Mesothelial cell of epicardium (in vitro differentiated cells): ENCODE data around the gene NOL9. TPM values are rescaled to one million over a fixed set of nuclear protein-coding genes. Genes with fewer than 3 reads are reported as not detected.

Experiments
- DNase-seq, 2 experiments: peaks; one replicate each; pipeline ENCODE4 v3.0.0; 2021; ENCODE audit warnings: low spot score in 2 of 2; ENCODE audit not compliant: unreplicated experiment in 2 of 2
- H3K27ac Mint-ChIP-seq: 2 replicates; pipeline ENCODE4 v1.8.0; 2021; ENCODE audit warnings: mixed read lengths
- H3K27me3 Mint-ChIP-seq: 2 replicates; pipeline ENCODE4 v1.8.0; 2021; ENCODE audit warnings: low read depth, mixed read lengths
- H3K36me3 Mint-ChIP-seq: 2 replicates; pipeline ENCODE4 v1.8.0; 2021; ENCODE audit warnings: mixed read lengths
- H3K4me1 Mint-ChIP-seq: 2 replicates; pipeline ENCODE4 v1.8.0; 2021; ENCODE audit warnings: mixed read lengths
- H3K4me3 Mint-ChIP-seq: 2 replicates; pipeline ENCODE4 v1.8.0; 2021; ENCODE audit warnings: mild to moderate bottlenecking, moderate library complexity, mixed read lengths
- H3K9me3 Mint-ChIP-seq: 2 replicates; pipeline ENCODE4 v1.8.0; 2021; ENCODE audit warnings: mixed read lengths
- total RNA-seq: library from RNA; stranded (reverse); gene quantifications from 3 replicates; pipeline ENCODE4 v1.2.1, GENCODE V29; 2021
- TF ChIP-seq, protein P1 (sequence below): fragments of 200-600 bp; sonication (generic); IDR thresholded peaks from one replicate; pipeline ENCODE4 v1.5.0; 2021; ENCODE audit warnings: antibody characterized with exemption; ENCODE audit not compliant: unreplicated experiment

NOL9 gene
- total RNA-seq, 1 donor from 2014 or later, result 44.4 TPM

GRCh38 chr1:6507037-6507428 is 47.3 kb downstream of the NOL9 start:
- Mint-ChIP-seq H3K27me3 (no peaks in the 10 kb centered on the region), H3K36me3 (no peaks in the 10 kb centered on the region), H3K27ac (no peak overlapping the region), H3K4me1 (peaks cover 12% of the 10 kb centered on the region), H3K4me3 (no peak overlapping the region), H3K9me3 (no peaks in the 10 kb centered on the region)
- DNase-seq, result no peak
- TF ChIP-seq, protein P1, sequence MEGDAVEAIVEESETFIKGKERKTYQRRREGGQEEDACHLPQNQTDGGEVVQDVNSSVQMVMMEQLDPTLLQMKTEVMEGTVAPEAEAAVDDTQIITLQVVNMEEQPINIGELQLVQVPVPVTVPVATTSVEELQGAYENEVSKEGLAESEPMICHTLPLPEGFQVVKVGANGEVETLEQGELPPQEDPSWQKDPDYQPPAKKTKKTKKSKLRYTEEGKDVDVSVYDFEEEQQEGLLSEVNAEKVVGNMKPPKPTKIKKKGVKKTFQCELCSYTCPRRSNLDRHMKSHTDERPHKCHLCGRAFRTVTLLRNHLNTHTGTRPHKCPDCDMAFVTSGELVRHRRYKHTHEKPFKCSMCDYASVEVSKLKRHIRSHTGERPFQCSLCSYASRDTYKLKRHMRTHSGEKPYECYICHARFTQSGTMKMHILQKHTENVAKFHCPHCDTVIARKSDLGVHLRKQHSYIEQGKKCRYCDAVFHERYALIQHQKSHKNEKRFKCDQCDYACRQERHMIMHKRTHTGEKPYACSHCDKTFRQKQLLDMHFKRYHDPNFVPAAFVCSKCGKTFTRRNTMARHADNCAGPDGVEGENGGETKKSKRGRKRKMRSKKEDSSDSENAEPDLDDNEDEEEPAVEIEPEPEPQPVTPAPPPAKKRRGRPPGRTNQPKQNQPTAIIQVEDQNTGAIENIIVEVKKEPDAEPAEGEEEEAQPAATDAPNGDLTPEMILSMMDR, result no peak

DNA sequence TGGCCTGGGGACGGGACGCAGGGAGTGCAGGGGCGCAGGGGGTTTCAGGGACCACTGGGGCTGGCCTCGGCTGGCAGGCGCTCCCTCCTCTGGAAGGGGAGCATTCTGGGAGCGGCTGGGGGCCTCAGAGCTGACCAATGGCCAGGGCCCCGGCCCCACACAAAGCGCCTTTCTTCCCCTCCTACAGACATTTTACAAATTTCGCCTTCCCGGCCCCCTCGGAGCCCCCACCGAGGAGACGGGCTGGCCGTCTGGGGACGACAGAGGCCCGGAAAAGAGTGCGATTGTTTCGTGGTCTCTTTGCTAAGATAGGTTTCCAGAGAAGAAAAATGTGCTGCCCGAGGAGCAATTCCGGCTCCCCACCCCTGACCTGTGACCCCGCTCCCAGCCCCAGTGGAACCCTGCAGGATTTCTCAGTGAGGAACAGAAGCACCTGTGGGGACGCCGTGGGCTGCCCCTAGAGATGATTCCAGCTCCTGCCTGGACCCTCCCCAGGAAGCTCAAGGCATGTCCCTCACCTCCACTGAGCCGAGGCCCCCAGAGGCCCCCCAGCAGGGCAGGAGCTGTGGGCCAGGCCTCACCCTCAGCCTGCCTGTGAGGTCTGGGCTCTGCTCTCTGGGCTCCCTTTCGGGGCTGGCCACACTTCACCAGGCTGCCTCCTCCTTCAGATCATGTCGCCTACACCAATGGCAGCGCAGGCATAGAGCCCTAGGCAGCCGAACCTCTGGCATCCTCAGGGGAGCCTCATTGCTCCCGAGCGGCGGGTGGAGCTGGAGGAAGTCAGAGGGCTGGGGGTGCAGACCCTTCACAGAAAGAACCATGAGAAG is 47.9 kb downstream of the NOL9 start:
- H3K27ac Mint-ChIP-seq, result no peak overlapping the region
- DNase-seq, result no peak

DNA sequence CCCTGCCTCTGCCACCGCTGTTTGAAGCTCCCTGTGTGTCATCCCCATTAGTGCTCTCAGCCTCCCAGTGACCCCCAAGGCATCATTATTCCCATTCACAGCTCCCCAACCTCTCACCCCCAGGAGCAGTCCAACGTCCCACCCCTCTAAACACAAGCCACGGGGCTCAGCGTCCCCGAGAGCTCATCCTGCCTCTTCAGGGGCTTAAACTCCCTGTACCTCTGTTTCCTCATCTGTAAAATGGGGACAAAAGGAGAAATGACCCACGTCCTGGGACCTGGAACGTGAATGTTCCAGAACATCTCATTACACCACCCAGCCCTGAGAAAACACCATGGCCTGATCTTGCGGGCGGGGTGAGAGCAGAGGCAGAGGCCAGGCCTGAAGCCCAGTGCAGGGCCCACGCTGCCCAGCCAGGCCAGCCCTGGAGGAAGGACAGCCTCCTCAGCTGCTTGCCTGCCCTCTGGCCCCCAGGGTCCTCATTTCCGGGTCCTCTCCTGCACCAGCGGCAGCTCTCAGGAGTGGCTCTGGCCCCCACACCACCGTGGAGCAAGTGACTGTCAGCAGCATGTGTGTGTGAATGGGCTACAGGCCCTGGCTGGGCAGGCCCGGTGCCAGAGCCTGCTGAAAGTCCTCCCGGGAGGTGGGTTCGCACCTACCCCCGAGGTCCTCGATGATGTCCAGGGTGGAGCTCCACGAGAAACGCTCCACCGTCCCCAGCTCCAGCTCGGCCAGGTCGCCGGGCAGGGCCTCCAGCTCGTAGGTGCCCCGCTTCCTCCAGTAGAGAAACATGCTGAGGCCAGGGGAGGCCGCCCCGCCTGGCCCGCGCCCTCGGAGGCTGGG is 48.7 kb downstream of the NOL9 start:
- Mint-ChIP-seq H3K27ac (no peak overlapping the region), H3K4me3 (no peak overlapping the region), H3K9me3 (no peaks in the 10 kb centered on the region), H3K27me3 (no peaks in the 10 kb centered on the region), H3K36me3 (no peaks in the 10 kb centered on the region), H3K4me1 (peaks cover 10% of the 10 kb centered on the region)
- TF ChIP-seq, protein P1, result no peak
- DNase-seq, result no peak

More for the DNA sequence above, 47.9 kb downstream of the NOL9 start:
- Mint-ChIP-seq H3K27me3 (no peaks in the 10 kb centered on the region), H3K4me1 (peaks cover 6% of the 10 kb centered on the region), H3K4me3 (no peak overlapping the region), H3K36me3 (no peaks in the 10 kb centered on the region), H3K9me3 (no peaks in the 10 kb centered on the region)
- TF ChIP-seq, protein P1, result no peak

- Mint-ChIP-seq H3K27me3 (no peaks in the 10 kb centered on the region), H3K4me1 (peaks cover 8% of the 10 kb centered on the region), H3K4me3 (no peak overlapping the region), H3K27ac (no peak overlapping the region), H3K9me3 (no peaks in the 10 kb centered on the region), H3K36me3 (no peaks in the 10 kb centered on the region)
- TF ChIP-seq, protein P1, result no peak
- no peak for DNase-seq
These were observed 49.4 kb downstream of the NOL9 start for GRCh38 chr1:6504887-6505286.

DNA sequence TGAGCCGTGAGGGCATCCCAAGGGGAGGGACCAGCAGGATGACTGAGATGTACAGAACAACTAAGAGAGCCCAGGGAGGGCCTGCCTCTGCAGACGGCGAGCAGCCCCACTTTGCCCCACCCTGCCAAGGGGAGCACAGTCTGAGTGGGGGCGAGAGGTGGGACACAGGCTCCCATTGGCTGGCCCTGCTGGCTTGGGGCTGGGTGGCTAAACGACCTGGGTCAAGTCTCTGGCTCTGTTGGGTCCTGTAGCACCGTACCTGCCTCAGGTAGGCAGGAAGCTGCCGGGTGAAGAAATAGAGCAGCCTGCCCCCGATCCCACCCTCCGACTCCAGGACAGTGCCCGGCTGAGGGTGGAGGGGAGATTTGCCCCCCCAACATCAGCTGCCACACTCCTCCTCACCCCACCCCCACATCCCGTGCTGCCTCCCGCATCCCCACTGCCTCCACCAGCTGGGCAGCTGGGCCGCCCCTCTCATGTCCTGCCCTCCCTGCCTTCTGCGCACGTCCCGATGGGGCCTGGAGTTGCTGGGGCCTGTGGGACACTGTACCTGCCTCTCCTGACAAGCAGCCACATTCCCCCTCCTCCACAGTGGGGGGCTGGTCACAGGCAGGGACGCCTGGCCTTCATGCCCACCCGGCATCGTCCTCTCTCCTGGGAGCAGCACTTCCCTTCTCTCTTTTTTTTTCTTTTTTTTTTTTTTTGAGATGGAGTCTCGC is 50.3 kb downstream of the NOL9 start:
- Mint-ChIP-seq H3K27me3 (no peaks in the 10 kb centered on the region), H3K9me3 (no peaks in the 10 kb centered on the region), H3K4me3 (no peak overlapping the region), H3K4me1 (peaks cover 11% of the 10 kb centered on the region), H3K36me3 (no peaks in the 10 kb centered on the region), H3K27ac (no peak overlapping the region)
- DNase-seq, result no peak
- TF ChIP-seq, protein P1, result no peak
